Central memory CD8-positive, alpha-beta T cell (primary cell): ENCODE results near the gene C21orf58.

Experiments
- ATAC-seq: fragments of 150-1000 bp; cut with Tn5 transposase; replicated peaks from 2 replicates; pipeline ENCODE4 v1.10.0; 2022; ENCODE audit warnings: mild to moderate bottlenecking, moderate FRiP score, moderate number of reproducible peaks; ENCODE audit not compliant: poor library complexity, severe bottlenecking; ENCODE audit errors: extremely low read depth
- DNase-seq, 2 donors: peaks; one replicate each; pipeline ENCODE4 v3.0.0; 2021; ENCODE audit warnings: low spot score in 2 of 2
- H3K27ac Mint-ChIP-seq: one replicate; pipeline ENCODE4 v1.8.0; 2022; ENCODE audit warnings: low read depth, mild to moderate bottlenecking, moderate library complexity, mixed read lengths
- H3K27me3 Mint-ChIP-seq: one replicate; pipeline ENCODE4 v1.8.0; 2022; ENCODE audit warnings: mixed read lengths
- H3K36me3 Mint-ChIP-seq: one replicate; pipeline ENCODE4 v1.8.0; 2022; ENCODE audit warnings: mild to moderate bottlenecking, moderate library complexity, mixed read lengths; ENCODE audit not compliant: insufficient read depth
- H3K4me1 Mint-ChIP-seq: one replicate; pipeline ENCODE4 v1.8.0; 2022; ENCODE audit warnings: mixed read lengths
- H3K4me3 Mint-ChIP-seq: one replicate; pipeline ENCODE4 v1.8.0; 2022; ENCODE audit warnings: mild to moderate bottlenecking, moderate library complexity, mixed read lengths
- H3K9me3 Mint-ChIP-seq: one replicate; pipeline ENCODE4 v1.8.0; 2022; ENCODE audit warnings: mixed read lengths

C21orf58 gene

GRCh38 chr21:46269466-46269865 is 54.2 kb downstream of the C21orf58 start:
- Mint-ChIP-seq H3K4me1 (no peaks in the 10 kb centered on the region), H3K27me3 (no peaks in the 10 kb centered on the region), H3K36me3 (peaks cover 70% of the 10 kb centered on the region)

GRCh38 chr21:46268371-46268770 is 55.3 kb downstream of the C21orf58 start:
- Mint-ChIP-seq H3K9me3 (no peaks in the 10 kb centered on the region), H3K36me3 (peaks cover 67% of the 10 kb centered on the region), H3K27me3 (no peaks in the 10 kb centered on the region), H3K4me1 (no peaks in the 10 kb centered on the region), H3K4me3 (no peak overlapping the region), H3K27ac (no peak overlapping the region)
- ATAC-seq (no peak), DNase-seq (no peak)

More at GRCh38 chr21:46269466-46269865, 54.2 kb downstream of the C21orf58 start:
- no peak for ATAC-seq
- H3K9me3 Mint-ChIP-seq = no peaks in the 10 kb centered on the region
- DNase-seq = no peak
- H3K4me3 Mint-ChIP-seq = no peak overlapping the region
- no peak overlapping the region for H3K27ac Mint-ChIP-seq

GRCh38 chr21:46266946-46267345 is 56.7 kb downstream of the C21orf58 start:
- H3K4me1 Mint-ChIP-seq = no peaks in the 10 kb centered on the region
- H3K36me3 Mint-ChIP-seq = peaks cover 61% of the 10 kb centered on the region

GRCh38 chr21:46265736-46266525 is 57.7 kb downstream of the C21orf58 start:
- no peaks in the 10 kb centered on the region for H3K27me3 Mint-ChIP-seq
- no peak overlapping the region for H3K4me3 Mint-ChIP-seq
- DNase-seq (no peak), ATAC-seq (no peak)
- no peaks in the 10 kb centered on the region for H3K9me3 Mint-ChIP-seq
- peak overlapping the region; percentile 64 for H3K27ac Mint-ChIP-seq
- peaks cover 61% of the 10 kb centered on the region for H3K36me3 Mint-ChIP-seq
- peaks cover 3% of the 10 kb centered on the region for H3K4me1 Mint-ChIP-seq

More at GRCh38 chr21:46266946-46267345, 56.7 kb downstream of the C21orf58 start:
- H3K27ac Mint-ChIP-seq = peak overlapping the region; percentile 44
- DNase-seq = no peak
- no peak overlapping the region for H3K4me3 Mint-ChIP-seq
- no peaks in the 10 kb centered on the region for H3K9me3 Mint-ChIP-seq
- no peak for ATAC-seq
- H3K27me3 Mint-ChIP-seq = no peaks in the 10 kb centered on the region

GRCh38 chr21:46264690-46265144 is 59.0 kb downstream of the C21orf58 start:
- H3K36me3 Mint-ChIP-seq = peaks cover 60% of the 10 kb centered on the region

GRCh38 chr21:46264046-46264689 is 59.5 kb downstream of the C21orf58 start:
- H3K36me3 Mint-ChIP-seq = peaks cover 60% of the 10 kb centered on the region
- DNase-seq (no peak), ATAC-seq (no peak)
- peaks cover 4% of the 10 kb centered on the region for H3K4me1 Mint-ChIP-seq
- no peaks in the 10 kb centered on the region for H3K9me3 Mint-ChIP-seq
- H3K27ac Mint-ChIP-seq = peak overlapping the region; percentile 64
- no peaks in the 10 kb centered on the region for H3K27me3 Mint-ChIP-seq
- no peak overlapping the region for H3K4me3 Mint-ChIP-seq

More at GRCh38 chr21:46264690-46265144, 59.0 kb downstream of the C21orf58 start:
- Mint-ChIP-seq H3K4me3 (no peak overlapping the region), H3K4me1 (peaks cover 4% of the 10 kb centered on the region), H3K9me3 (no peaks in the 10 kb centered on the region), H3K27me3 (no peaks in the 10 kb centered on the region), H3K27ac (peak overlapping the region; percentile 64)
- DNase-seq (no peak), ATAC-seq (no peak)

- H3K36me3 Mint-ChIP-seq = peaks cover 60% of the 10 kb centered on the region
- DNase-seq = no peak
- H3K9me3 Mint-ChIP-seq = no peaks in the 10 kb centered on the region
- no peaks in the 10 kb centered on the region for H3K27me3 Mint-ChIP-seq
- peaks cover 27% of the 10 kb centered on the region for H3K4me1 Mint-ChIP-seq
- no peak overlapping the region for H3K27ac Mint-ChIP-seq
- ATAC-seq = no peak
- H3K4me3 Mint-ChIP-seq = no peak overlapping the region
Measured at GRCh38 chr21:46256501-46256994, 67.1 kb downstream of the C21orf58 start.

- no peak for ATAC-seq
- peak overlapping the region; percentile 85 for H3K27ac Mint-ChIP-seq
- no peaks in the 10 kb centered on the region for H3K27me3 Mint-ChIP-seq
- DNase-seq = no peak
- peaks cover 25% of the 10 kb centered on the region for H3K4me1 Mint-ChIP-seq
- H3K4me3 Mint-ChIP-seq = no peak overlapping the region
- H3K36me3 Mint-ChIP-seq = peaks cover 57% of the 10 kb centered on the region
- no peaks in the 10 kb centered on the region for H3K9me3 Mint-ChIP-seq
Measured at GRCh38 chr21:46255758-46256337, 67.8 kb downstream of the C21orf58 start.

- H3K27ac Mint-ChIP-seq = peak overlapping the region; percentile 85
- no peaks in the 10 kb centered on the region for H3K9me3 Mint-ChIP-seq
- peaks cover 31% of the 10 kb centered on the region for H3K4me1 Mint-ChIP-seq
- H3K27me3 Mint-ChIP-seq = no peaks in the 10 kb centered on the region
- no peak overlapping the region for H3K4me3 Mint-ChIP-seq
- H3K36me3 Mint-ChIP-seq = peaks cover 58% of the 10 kb centered on the region
- DNase-seq (no peak), ATAC-seq (no peak)
Measured at GRCh38 chr21:46255166-46255565, 68.5 kb downstream of the C21orf58 start.

GRCh38 chr21:46254208-46254975 is 69.3 kb downstream of the C21orf58 start:
- no peaks in the 10 kb centered on the region for H3K27me3 Mint-ChIP-seq
- peaks cover 57% of the 10 kb centered on the region for H3K36me3 Mint-ChIP-seq
- H3K4me3 Mint-ChIP-seq = peak overlapping the region; percentile 7
- H3K4me1 Mint-ChIP-seq = peaks cover 37% of the 10 kb centered on the region
- DNase-seq = no peak
- ATAC-seq = no peak
- H3K9me3 Mint-ChIP-seq = no peaks in the 10 kb centered on the region
- peak overlapping the region; percentile 85 for H3K27ac Mint-ChIP-seq

- H3K4me1 Mint-ChIP-seq = peaks cover 40% of the 10 kb centered on the region
- H3K4me3 Mint-ChIP-seq = peak overlapping the region; percentile 7
- DNase-seq (peak in 1 of 2 donors; percentile 33), ATAC-seq (peak; percentile 84)
- H3K9me3 Mint-ChIP-seq = no peaks in the 10 kb centered on the region
- peak overlapping the region; percentile 68 for H3K27ac Mint-ChIP-seq
- H3K27me3 Mint-ChIP-seq = no peaks in the 10 kb centered on the region
- H3K36me3 Mint-ChIP-seq = peaks cover 55% of the 10 kb centered on the region
Measured at GRCh38 chr21:46253610-46254124, 70.0 kb downstream of the C21orf58 start.

GRCh38 chr21:46252840-46253239 is 70.8 kb downstream of the C21orf58 start:
- peaks cover 51% of the 10 kb centered on the region for H3K36me3 Mint-ChIP-seq
- H3K9me3 Mint-ChIP-seq = no peaks in the 10 kb centered on the region
- DNase-seq (no peak), ATAC-seq (no peak)
- H3K4me1 Mint-ChIP-seq = peaks cover 45% of the 10 kb centered on the region
- H3K27me3 Mint-ChIP-seq = no peaks in the 10 kb centered on the region
- peak overlapping the region; percentile 68 for H3K27ac Mint-ChIP-seq
- H3K4me3 Mint-ChIP-seq = no peak overlapping the region
